ENCODE data around the gene PRR27.

Gene PRR27

DNA sequence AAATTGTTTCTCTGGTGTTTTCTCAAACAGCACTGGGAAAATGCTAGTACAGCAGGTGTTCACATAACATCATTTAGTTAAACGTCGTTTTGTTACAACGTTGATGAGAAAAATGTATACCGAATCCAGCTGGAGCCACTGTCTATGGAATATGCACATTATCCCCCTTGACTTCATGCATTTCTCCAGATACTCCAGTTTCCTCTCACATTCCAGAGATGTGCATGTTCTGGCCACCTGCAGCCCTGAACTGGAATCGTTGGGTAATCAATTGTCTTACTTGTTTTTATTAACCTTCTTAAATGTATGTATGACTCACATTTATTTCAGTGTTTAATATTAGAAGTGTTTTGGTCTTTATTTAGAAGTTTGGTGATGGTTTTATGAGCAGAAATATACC, 23.1 kb downstream of the PRR27 start:
- H3K27me3 ChIP-seq (ENCODE audit: insufficient read depth, poor library complexity, severe bottlenecking): no peaks in the 10 kb centered on the region
- H3K27ac ChIP-seq (replicated peaks): no peak overlapping the region
- TF ChIP-seq POLR2AphosphoS5 (IDR thresholded peaks at IDR 0.05; ENCODE audit: low read depth) (no peak), CTCF (IDR thresholded peaks at IDR 0.05; ENCODE audit: insufficient read depth, low read length) (no peak), SPI1 (IDR thresholded peaks at IDR 0.05; ENCODE audit: borderline replicate concordance, low read depth) (no peak), GABPA (IDR thresholded peaks at IDR 0.05; ENCODE audit: low read depth) (no peak)
- TF ChIP-seq, protein P1, sequence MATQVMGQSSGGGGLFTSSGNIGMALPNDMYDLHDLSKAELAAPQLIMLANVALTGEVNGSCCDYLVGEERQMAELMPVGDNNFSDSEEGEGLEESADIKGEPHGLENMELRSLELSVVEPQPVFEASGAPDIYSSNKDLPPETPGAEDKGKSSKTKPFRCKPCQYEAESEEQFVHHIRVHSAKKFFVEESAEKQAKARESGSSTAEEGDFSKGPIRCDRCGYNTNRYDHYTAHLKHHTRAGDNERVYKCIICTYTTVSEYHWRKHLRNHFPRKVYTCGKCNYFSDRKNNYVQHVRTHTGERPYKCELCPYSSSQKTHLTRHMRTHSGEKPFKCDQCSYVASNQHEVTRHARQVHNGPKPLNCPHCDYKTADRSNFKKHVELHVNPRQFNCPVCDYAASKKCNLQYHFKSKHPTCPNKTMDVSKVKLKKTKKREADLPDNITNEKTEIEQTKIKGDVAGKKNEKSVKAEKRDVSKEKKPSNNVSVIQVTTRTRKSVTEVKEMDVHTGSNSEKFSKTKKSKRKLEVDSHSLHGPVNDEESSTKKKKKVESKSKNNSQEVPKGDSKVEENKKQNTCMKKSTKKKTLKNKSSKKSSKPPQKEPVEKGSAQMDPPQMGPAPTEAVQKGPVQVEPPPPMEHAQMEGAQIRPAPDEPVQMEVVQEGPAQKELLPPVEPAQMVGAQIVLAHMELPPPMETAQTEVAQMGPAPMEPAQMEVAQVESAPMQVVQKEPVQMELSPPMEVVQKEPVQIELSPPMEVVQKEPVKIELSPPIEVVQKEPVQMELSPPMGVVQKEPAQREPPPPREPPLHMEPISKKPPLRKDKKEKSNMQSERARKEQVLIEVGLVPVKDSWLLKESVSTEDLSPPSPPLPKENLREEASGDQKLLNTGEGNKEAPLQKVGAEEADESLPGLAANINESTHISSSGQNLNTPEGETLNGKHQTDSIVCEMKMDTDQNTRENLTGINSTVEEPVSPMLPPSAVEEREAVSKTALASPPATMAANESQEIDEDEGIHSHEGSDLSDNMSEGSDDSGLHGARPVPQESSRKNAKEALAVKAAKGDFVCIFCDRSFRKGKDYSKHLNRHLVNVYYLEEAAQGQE (IDR thresholded peaks at IDR 0.05; ENCODE audit: insufficient replicate concordance, low read depth): no peak
- no peak overlapping the region for H3K4me3 ChIP-seq (replicated peaks; ENCODE audit: insufficient read depth, low read length)
- DNase-seq (ENCODE audit: low read depth in 1 of 2, low spot score in 1 of 2): no peak

DNA sequence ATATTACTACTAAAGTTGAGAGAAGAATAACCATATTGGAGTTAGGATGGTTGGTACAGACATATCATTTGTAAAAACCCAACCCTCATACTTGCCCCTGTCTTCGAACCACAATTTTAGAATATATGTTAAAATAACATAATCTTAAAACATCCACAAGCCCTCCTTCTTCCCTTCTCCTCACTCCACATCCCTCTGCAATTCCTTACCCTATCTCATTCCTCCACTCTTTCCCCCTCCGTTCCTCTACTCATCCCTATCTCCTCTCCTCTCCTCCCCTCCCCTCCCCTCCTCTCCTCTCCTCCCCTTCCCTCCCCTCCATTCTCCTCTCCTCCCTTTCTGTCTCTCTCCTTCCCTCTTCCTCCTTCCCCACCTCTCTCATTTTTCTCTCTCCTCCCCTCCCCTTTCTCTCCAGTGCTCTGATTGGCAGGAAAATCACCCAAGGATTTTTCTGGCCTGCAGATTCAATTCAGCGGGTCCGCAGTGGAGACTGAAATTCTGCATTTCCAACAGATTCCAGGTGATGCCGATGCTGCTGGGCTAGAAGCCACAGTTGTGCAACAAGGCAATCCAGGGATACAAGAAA, 24.1 kb downstream of the PRR27 start:
- TF ChIP-seq SPI1 (IDR thresholded peaks at IDR 0.05; ENCODE audit: borderline replicate concordance, low read depth): no peak
- TF ChIP-seq, protein P1 (IDR thresholded peaks at IDR 0.05; ENCODE audit: insufficient replicate concordance, low read depth): no peak
- no peak for TF ChIP-seq GABPA (IDR thresholded peaks at IDR 0.05; ENCODE audit: low read depth)
- no peak for TF ChIP-seq CTCF (IDR thresholded peaks at IDR 0.05; ENCODE audit: insufficient read depth, low read length)
- no peaks in the 10 kb centered on the region for H3K27me3 ChIP-seq (ENCODE audit: insufficient read depth, poor library complexity, severe bottlenecking)
- no peak for DNase-seq (ENCODE audit: low read depth in 1 of 2, low spot score in 1 of 2)
- H3K4me3 ChIP-seq (replicated peaks; ENCODE audit: insufficient read depth, low read length): no peak overlapping the region
- H3K27ac ChIP-seq (replicated peaks): no peak overlapping the region

- no peaks in the 10 kb centered on the region for H3K27me3 ChIP-seq (ENCODE audit: insufficient read depth, poor library complexity, severe bottlenecking)
- TF ChIP-seq, protein P1 (IDR thresholded peaks at IDR 0.05; ENCODE audit: insufficient replicate concordance, low read depth): no peak
- no peak for TF ChIP-seq POLR2AphosphoS5 (IDR thresholded peaks at IDR 0.05; ENCODE audit: low read depth)
- H3K4me3 ChIP-seq (replicated peaks; ENCODE audit: insufficient read depth, low read length): no peak overlapping the region
- H3K27ac ChIP-seq (replicated peaks): no peak overlapping the region
- no peak for DNase-seq (ENCODE audit: low read depth in 1 of 2, low spot score in 1 of 2)
These were observed 25.8 kb downstream of the PRR27 start for GRCh38 chr4:70179811-70180210.
